CD1c-positive myeloid dendritic cell (primary cell): ENCODE data around the gene CLK1.
A peak's percentile ranks its signal among the peaks of the same experiment; 100 is the strongest.
"Not testable (repeated sequence)": the region's sequence is repeated elsewhere in the genome, so short reads cannot be mapped to it uniquely, and the experiment has no call there.

Source experiments
- DNase-seq: peaks from one replicate; pipeline ENCODE4 v3.0.0-alpha.2; 2016; ENCODE audit errors: extremely low spot score

Gene CLK1

DNA sequence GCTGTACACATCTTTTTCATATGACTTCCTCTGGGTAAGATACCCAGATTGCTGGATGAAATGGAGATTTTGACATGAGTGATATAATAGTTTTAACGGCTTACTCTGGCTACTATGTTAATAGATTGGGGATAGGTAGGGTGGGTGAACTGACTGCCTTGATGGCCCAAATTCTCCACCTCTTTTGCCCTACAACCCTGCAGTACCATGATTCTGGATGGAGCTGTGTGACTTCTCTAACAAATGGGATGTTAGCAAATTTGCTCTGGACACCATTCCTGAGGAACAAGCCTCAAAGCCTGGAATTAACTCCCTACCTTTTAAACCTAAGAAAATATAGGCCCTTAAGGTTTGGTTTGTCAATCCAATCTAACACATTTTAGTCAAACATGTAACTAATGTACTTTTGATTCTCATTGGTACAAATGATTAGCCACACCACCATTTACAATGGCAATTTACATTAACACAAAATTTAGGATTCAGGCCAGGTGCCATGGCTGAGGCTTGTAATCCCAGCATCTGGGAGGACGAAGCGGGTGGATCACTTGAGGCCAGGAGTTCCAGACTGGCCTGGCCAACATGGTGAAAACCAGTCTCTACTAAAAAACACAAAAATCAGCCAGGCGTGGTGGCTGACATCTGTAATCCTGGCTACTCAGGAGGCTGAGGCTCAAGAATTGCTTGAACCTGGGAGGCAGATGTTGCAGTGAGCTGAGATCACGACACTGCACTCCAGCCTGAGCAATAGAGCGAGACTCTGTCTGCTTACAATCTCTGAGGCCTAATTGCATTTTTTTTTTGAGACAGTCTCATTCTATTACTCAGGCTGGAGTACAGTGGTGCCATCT, 12.8 kb downstream of the CLK1 start:
- DNase-seq = no peak

DNA sequence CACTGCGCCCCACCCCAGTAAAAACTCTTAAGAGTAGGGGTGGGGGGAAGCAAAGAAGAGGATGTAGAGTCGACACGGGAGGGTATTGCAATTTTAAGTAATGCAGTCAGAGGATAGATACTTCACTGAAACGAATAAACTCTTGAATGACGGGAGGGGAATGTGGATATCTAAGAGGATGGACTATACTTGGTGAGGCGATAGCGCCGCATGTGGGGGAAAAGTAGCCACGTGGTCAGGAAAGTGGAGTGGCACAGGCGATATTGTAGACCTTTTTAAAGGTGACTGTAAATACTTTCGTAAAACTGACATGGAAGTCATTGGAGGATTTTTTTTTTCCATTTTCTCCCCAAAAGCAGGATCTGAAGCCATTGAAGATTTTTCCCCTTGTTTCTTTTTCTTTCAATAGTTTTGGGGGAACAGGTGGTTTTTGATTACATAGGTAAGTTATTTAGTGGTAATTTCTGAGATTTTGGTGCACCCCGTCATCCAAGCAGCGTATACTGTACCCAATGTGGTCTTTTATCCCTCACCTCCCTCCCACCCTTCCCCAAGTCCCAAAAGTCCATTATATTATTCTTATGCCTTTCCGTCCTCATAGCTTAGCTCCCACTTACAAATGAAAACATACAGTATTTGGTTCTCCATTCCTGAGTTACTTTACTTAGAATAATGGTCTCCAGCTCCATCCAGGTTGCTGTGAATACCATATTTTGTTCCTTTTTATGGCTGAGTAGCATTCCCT, 13.8 kb downstream of the CLK1 start:
- no peak for DNase-seq

DNA sequence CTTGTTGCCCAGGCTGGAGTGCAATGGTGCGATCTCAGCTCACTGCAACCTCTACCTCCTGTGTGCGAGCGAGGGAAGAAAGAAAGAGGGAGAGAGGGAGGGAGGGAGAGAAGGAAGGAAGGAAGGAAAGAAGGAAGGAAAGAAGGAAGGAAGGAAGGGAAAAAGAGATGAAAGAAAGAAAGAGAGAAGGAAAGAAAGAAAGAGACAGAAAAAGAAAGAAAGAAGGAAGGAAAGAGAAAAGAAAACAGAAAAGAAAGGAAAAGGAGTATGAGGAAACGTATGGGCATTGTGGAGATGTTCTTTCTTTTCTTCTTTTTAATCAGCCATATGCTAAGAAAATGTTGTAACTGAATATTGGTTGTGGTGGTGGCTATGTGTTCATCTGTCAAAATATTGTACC, 16.5 kb downstream of the CLK1 start:
- no peak for DNase-seq

DNA sequence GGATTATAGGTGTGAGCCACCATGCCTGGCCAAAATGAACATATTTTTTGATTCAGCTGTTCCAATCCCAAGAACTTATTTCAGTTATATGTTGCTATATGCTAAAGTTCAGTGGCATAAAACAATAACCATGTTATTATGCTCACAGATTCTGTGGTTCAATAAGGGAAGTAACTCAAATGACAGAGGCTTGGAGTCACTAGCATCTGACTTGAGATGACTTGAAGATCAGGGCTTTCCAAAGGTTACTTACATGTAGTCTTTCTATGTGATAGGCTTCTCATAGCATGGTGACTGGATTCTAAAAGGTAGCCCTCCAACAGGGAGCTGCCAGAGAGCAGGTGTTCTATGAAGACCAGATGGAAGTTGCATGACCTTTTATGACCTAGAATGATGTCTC, 17.2 kb downstream of the CLK1 start:
- DNase-seq = no peak

GRCh38 chr2:200845669-200846325, 18.7 kb downstream of the CLK1 start:
- no peak for DNase-seq

DNA sequence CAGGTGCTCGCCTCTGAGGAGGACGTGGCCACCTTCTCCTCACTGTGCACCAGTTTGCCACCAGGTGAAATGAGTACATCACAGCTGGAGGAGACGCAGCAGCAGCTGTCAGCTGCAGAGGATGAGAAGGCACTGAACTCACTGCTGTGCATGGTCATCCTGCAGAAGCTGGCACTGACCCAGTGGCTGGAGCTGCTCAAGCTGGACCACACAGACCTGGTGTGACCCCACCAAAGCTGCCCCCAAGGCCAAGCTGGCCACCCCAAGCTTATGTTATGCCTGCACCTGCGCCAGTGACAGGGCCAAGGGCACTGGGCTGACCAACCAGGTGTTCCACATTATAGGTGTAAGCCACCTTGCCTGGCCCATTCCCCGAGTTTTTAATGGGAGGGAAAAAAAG, 19.3 kb downstream of the CLK1 start:
- no peak for DNase-seq

GRCh38 chr2:200843993-200844948, 20.2 kb downstream of the CLK1 start:
- no peak for DNase-seq

GRCh38 chr2:200839513-200839912, 24.9 kb downstream of the CLK1 start:
- DNase-seq = no peak

DNA sequence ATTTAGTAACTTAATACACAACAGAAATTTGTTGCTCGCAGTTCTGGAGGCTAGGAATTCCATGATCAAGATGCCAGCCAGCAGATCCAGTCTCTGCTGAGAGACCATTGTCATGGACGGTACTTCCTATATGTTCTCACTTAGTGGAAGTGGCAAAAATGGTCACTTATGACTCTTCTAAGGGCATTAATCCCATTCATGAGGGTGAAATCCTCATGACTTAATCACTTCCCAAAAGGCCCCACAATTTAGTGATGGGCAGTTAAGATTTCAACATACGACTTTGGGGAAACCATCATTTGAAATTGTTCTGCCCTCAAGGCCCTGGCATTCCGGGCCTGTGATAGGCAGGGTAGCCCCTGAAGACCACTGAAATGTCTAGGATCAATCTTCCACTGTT, 29.8 kb downstream of the CLK1 start:
- no peak for DNase-seq

- DNase-seq = no peak
These were observed 35.2 kb downstream of the CLK1 start for GRCh38 chr2:200829258-200829655.

DNA sequence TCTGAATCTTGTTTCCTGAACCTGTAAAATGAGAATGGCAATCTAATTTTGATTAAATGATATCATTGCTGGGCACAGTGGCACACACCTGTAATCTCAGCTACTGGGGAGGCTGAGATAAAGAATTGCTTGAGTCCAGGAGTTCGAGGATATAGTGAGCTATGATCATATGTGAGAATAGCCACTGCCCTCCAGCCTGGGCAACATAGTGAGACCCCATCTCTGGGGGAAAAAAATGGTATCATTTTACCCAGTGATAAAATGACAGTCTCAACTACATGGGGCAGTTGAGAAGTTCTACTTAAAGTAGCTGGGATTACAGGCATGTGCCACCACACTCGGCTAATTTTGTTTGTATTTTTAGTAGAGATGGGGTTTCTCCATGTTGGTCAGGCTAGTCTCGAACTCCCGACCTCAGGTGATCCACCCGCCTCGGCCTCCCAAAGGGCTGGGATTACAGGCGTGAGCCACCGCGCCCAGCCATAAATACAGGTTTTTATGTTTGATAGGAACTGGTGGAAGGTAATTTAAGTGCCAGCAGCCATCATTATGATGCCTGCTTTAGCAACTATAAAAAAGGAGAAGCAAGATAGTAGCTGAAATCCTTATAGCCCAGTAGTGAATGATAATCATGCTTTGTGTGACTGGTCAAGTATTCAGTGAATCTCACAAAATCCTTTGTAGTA, 35.7 kb downstream of the CLK1 start:
- no peak for DNase-seq

DNA sequence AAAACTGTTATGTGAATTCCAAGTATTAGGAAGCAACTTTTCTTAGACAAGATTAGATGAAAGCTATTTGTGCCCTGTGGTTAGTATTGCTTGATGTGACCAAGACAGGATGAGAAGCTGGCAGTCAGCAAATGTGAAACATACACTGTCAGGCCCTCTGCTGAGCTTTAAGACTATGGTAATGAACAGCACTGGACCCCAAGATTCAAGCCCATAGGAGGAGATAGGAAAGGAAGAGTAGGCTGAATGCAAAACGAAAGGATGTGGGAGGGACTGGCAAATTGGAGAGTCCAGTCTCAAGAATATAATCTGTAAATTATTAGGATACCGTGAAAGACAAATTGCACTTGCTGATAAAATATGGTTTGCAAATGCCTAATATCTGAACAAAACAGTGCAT, 36.4 kb downstream of the CLK1 start:
- DNase-seq = no peak

DNA sequence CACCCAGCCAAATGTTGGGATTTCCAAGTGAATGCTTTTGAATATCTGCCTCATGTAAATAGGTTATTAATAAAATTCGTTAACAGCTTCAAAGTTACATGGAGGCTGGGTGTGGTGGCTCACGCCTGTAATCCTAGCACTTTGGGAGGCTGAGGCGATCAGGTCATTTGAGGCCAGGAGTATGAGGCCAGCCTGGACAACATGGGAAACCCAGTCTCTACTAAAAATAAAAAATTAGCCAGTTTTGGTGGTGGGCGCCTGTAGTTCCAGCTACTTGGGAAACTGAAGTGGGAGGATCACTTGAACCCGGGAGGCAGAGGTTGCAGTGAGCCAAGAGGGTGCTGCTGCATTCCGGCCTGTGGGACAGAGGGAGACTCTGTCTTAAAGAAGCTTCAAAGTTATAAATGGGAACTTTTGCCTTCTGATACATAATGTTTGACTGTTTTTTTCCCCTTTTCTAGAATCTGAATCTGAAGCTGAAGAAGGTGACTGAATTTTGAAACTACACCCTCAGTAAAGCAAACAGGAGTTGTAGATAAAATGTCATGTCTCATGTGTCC, 42.7 kb downstream of the CLK1 start:
- DNase-seq = no peak

GRCh38 chr2:200820573-200821234, 43.8 kb downstream of the CLK1 start:
- DNase-seq = no peak

DNA sequence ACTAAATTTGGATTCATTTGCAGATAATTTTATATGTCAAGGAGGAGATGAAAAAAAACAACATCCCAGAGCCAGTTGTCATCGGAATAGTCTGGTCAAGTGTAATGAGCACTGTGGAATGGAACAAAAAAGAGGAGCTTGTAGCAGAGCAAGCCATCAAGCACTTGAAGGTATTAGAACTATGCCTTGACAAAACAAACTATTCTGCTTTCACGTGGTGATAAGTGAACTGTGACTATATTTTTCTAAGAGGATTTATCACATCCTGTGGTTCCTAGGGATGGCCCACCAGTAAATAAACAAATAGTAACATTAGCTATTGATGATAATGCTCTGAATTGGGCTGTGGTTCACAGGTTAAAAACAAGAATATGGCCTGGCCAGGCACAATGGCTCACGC, 45.7 kb downstream of the CLK1 start:
- not testable (repeated sequence) for DNase-seq

- DNase-seq = peak; percentile 46
These were observed 49.5 kb downstream of the CLK1 start for GRCh38 chr2:200814917-200815316.

DNA sequence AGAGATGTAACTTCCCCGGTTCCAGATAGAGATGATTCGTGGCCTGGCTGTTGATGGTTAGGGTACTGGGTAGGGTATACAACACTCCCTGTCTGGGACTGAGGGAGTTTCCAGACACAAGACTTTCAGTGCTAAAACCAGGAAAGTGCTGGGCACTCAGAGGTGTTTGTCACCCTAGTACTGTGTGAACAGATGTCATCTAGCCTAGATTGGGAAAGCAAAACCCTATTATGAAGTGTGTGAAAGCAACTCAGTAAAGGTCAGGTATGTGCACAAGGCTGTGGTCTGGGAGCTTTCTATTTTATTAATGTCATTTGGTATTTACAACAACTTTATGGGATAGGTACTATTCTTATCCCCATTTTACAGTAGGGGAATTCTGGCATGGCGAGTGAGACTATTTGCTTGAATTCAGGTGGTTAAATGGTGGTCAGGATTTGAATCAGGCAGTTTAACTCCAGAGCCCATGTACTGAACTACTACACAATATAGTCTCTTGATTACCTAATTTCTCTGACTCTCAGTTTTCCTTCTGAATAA, 50.1 kb downstream of the CLK1 start:
- DNase-seq = no peak

DNA sequence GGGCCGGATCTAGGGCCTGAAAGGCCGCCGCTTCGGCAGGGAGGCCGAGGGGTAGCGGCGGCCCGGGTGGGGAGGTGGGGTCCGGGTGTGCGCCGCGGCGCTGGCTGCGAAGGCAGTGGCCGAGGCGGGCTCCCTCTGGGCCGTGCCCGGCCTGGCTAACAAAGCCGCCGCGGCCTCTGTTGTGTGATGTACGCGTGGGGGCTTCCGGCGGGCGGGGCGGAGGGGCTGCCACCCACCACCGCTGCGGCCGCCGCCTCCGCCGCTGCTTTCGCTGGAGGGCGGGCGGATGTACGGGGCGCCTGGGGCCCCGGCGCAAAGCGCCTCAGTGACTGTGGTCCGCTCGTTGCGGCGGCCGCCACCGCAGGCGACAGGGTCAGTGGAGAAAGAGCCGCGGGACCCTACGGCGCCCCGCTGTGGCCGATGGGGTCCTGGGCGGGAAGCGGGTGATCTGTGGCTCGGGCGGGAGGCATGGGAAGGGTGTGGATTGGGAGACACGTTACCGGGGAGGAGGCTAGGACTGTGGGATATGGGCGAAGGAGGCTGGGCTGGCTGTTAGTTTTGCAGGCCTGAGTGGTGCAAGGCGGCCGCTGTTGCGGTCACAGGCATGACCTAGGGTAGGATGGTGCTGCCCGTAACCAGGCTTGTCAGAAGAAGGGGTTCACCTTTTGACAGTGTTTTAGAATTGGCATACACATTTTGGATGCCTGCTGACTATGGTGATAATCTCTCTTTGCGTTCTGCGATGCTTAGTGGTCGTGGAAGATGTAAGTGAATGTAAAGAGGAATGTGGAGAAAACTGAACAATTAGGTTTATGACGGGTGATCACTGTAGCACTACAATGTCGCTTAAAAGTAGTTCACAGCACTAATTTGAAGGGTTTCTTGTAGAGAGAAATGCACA, 52.1 kb downstream of the CLK1 start:
- peak; percentile 75 for DNase-seq
